GM12878 (cell line): ENCODE results near the gene FDX1. TPM values are rescaled to one million over a fixed set of nuclear protein-coding genes. Genes with fewer than 3 reads are reported as not detected.

ENCODE experiments used
- ATAC-seq: fragments of 200-7000 bp; cut with Tn5 transposase; 3 replicates; pipeline ENCODE4 v1.9.1; 2020; ENCODE audit warnings: mild to moderate bottlenecking, moderate library complexity
- BruUV-seq: library from RNA; stranded (reverse); fragments of 400-500 nt; replicated peaks from 2 replicates; lab custom pipeline; 2021; lab: Mats Ljungman, UMichigan
- CTCF ChIA-PET: fragments of 300-600 bp; sonication (Branson Sonifier 250); formaldehyde crosslinking; extraction: SDS; loops from one replicate; lab custom pipeline; 2021; ENCODE audit warnings: inconsistent platforms; lab: Yijun Ruan, JAX
- POLR2A ChIA-PET: fragments of 350-600 bp; formaldehyde crosslinking; extraction: SDS; loops from one replicate; lab custom pipeline; 2021; ENCODE audit warnings: inconsistent platforms; lab: Charles Lee
- RAD21 ChIA-PET: fragments of 300-600 bp; sonication (Branson Sonifier 250); formaldehyde crosslinking; loops from one replicate; lab custom pipeline; 2023; ENCODE audit warnings: antibody characterized with exemption; ENCODE audit not compliant: unreplicated experiment; lab: Charles Lee
- SMC1A ChIA-PET: fragments of 300-600 bp; sonication (Branson Sonifier 250); formaldehyde crosslinking; loops from one replicate; lab custom pipeline; 2023; ENCODE audit not compliant: unreplicated experiment, uncharacterized antibody; lab: Charles Lee
- DNase-seq: peaks from one replicate; pipeline ENCODE4 v3.0.0-alpha.2; 2011; ENCODE audit warnings: low read depth, low spot score
- FAIRE-seq: peaks from 3 replicates; lab custom pipeline; 2011; peaks lifted over from hg19 to GRCh38; lab: Jason Lieb, UNC
- H2AFZ ChIP-seq: 2 replicates; pipeline ENCODE4 v1.6.0; 2011; ENCODE audit warnings: low read depth, low read length, control low read depth; ENCODE audit not compliant: control insufficient read depth
- H3K27ac ChIP-seq: 2 replicates; pipeline ENCODE4 v1.5.1; 2011; ENCODE audit warnings: control low read depth; ENCODE audit not compliant: control insufficient read depth, insufficient read depth
- H3K27me3 ChIP-seq, 2 experiments: replicated peaks in 1 of 2; 2 replicates each; pipeline versions ENCODE4 v1.6.0 to v1.6.1; 2011; ENCODE audit warnings: low read length in 1 of 2; ENCODE audit not compliant: control insufficient read depth in 2 of 2, insufficient read depth in 2 of 2
- H3K36me3 ChIP-seq, 2 experiments: 2 replicates each; pipeline ENCODE4 v1.5.1; 2011; ENCODE audit warnings: low read length in 1 of 2; ENCODE audit not compliant: control insufficient read depth in 2 of 2, insufficient read depth in 2 of 2
- H3K4me1 ChIP-seq: 2 replicates; pipeline ENCODE4 v1.6.1; 2011; ENCODE audit warnings: mild to moderate bottlenecking, low read length, moderate library complexity, mixed read lengths; ENCODE audit not compliant: control insufficient read depth, insufficient read depth
- H3K4me2 ChIP-seq: 2 replicates; pipeline ENCODE4 v1.6.0; 2011; ENCODE audit warnings: control low read depth; ENCODE audit not compliant: control insufficient read depth, insufficient read depth
- H3K4me3 ChIP-seq: fragments of 200-600 bp; sonication (generic); 2 replicates; pipeline ENCODE4 v1.5.1; 2016
- H3K79me2 ChIP-seq: 2 replicates; pipeline ENCODE4 v1.6.0; 2011; ENCODE audit warnings: low read length; ENCODE audit not compliant: control insufficient read depth, insufficient read depth
- H3K9ac ChIP-seq: 2 replicates; pipeline ENCODE4 v1.8.0; 2011; ENCODE audit warnings: low read length, control low read depth, mixed read lengths; ENCODE audit not compliant: control insufficient read depth, insufficient read depth
- H3K9me3 ChIP-seq: replicated peaks from 3 replicates; pipeline ENCODE4 v1.5.1; 2011; ENCODE audit warnings: mild to moderate bottlenecking, low read length; ENCODE audit not compliant: control insufficient read depth, insufficient read depth
- H4K20me1 ChIP-seq: 2 replicates; pipeline ENCODE4 v1.6.0; 2011; ENCODE audit not compliant: control insufficient read depth, insufficient read depth
- BCL11A ChIP-seq: IDR thresholded peaks from 2 replicates; pipeline ENCODE4 v1.6.1; 2011; ENCODE audit warnings: low read depth, low read length
- BRCA1 ChIP-seq: IDR thresholded peaks from 2 replicates; pipeline ENCODE4 v1.6.1; 2011; ENCODE audit warnings: low read depth, low read length, improper control_type of control experiment
- EED ChIP-seq: sonication (generic); IDR thresholded peaks from 2 replicates; pipeline ENCODE4 v1.6.1; 2016; ENCODE audit warnings: antibody characterized with exemption, low read depth
- ETV6 ChIP-seq, 2 experiments: fragments of 450-650 bp in 1 of 2; IDR thresholded peaks in 1 of 2; conservative IDR thresholded peaks in 1 of 2; 2 replicates each; pipeline ENCODE4 v1.6.1; 2014; ENCODE audit warnings: antibody characterized with exemption in 1 of 2, borderline replicate concordance in 1 of 2, low read depth in 1 of 2, mild to moderate bottlenecking in 1 of 2, moderate library complexity in 1 of 2
- HDAC6 ChIP-seq: fragments of 200-600 bp; sonication (generic); IDR thresholded peaks from one replicate; pipeline ENCODE4 v1.8.0; 2017; ENCODE audit warnings: antibody characterized with exemption; ENCODE audit not compliant: unreplicated experiment
- IKZF2 ChIP-seq, 2 experiments: fragments of 450-650 bp; IDR thresholded peaks; 2 replicates each; pipeline ENCODE4 v1.6.1; 2017; ENCODE audit warnings: mild to moderate bottlenecking in 2 of 2, moderate library complexity in 2 of 2
- IRF4 ChIP-seq: IDR thresholded peaks from 2 replicates; pipeline ENCODE4 v1.6.1; 2011; ENCODE audit warnings: low read depth, low read length
- MTA2 ChIP-seq: fragments of 450-650 bp; IDR thresholded peaks from 2 replicates; pipeline ENCODE4 v1.6.1; 2016; ENCODE audit warnings: low read depth, mild to moderate bottlenecking, moderate library complexity
- NBN ChIP-seq: fragments of 450-650 bp; IDR thresholded peaks from 2 replicates; pipeline ENCODE4 v1.6.1; 2016
- NR2C1 ChIP-seq: fragments of 450-650 bp; IDR thresholded peaks from 2 replicates; pipeline ENCODE4 v1.6.1; 2017; ENCODE audit warnings: antibody characterized with exemption, mild to moderate bottlenecking, moderate library complexity
- PAX5 ChIP-seq: IDR thresholded peaks from 2 replicates; pipeline ENCODE4 v1.6.1; 2011; ENCODE audit warnings: low read depth, low read length, borderline replicate concordance
- POU2F2 ChIP-seq: IDR thresholded peaks from 3 replicates; pipeline ENCODE4 v1.6.1; 2011; ENCODE audit warnings: low read depth, mild to moderate bottlenecking, low read length, borderline replicate concordance
- RELA ChIP-seq: fragments of 450-650 bp; IDR thresholded peaks from 2 replicates; pipeline ENCODE4 v1.8.0; 2014; ENCODE audit warnings: borderline replicate concordance; ENCODE audit not compliant: partially characterized antibody
- SMARCA5 ChIP-seq: fragments of 450-650 bp; IDR thresholded peaks from 2 replicates; pipeline ENCODE4 v1.6.1; 2017; ENCODE audit warnings: mild to moderate bottlenecking
- SREBF1 ChIP-seq: IDR thresholded peaks from 2 replicates; pipeline ENCODE4 v1.6.1; 2012; ENCODE audit warnings: mild to moderate bottlenecking, low read length
- TAF1 ChIP-seq: IDR thresholded peaks from 2 replicates; pipeline ENCODE4 v1.6.1; 2011; ENCODE audit warnings: mild to moderate bottlenecking, low read depth, low read length, borderline replicate concordance
- WRNIP1 ChIP-seq: IDR thresholded peaks from 2 replicates; pipeline ENCODE4 v1.6.1; 2011; ENCODE audit warnings: low read depth, low read length, improper control_type of control experiment, borderline replicate concordance
- YBX1 ChIP-seq: fragments of 450-650 bp; IDR thresholded peaks from 2 replicates; pipeline ENCODE4 v1.6.1; 2016; ENCODE audit warnings: antibody characterized with exemption
- ZNF384 ChIP-seq: IDR thresholded peaks from 2 replicates; pipeline ENCODE4 v1.6.1; 2012; ENCODE audit warnings: low read depth, mild to moderate bottlenecking, low read length, improper control_type of control experiment, borderline replicate concordance
- ZNF622 ChIP-seq: fragments of 450-650 bp; IDR thresholded peaks from 2 replicates; pipeline ENCODE4 v1.6.1; 2017; ENCODE audit warnings: mild to moderate bottlenecking, inconsistent platforms
- WGBS: methylation state at CpG from one replicate; pipeline ENCODE4 v1.1.6; 2016; ENCODE audit warnings: low lambda C conversion rate; ENCODE audit not compliant: insufficient replicate concordance, insufficient coverage; ENCODE audit errors: missing lambda C conversion rate; 5-methylcytosine and 5-hydroxymethylcytosine counted together
- in situ Hi-C: fragments of 300-500 bp; cut with MboI; formaldehyde crosslinking; loops from 9 replicates; pipeline ENCODE4 v1.14.3; 2018; ENCODE audit warnings: mixed read lengths
- intact Hi-C: fragments of 100-400 bp; cut with micrococcal nuclease; formaldehyde crosslinking; loops from one replicate; pipeline ENCODE4 v1.14.2; 2022; ENCODE audit not compliant: unreplicated experiment
- polyA plus RNA-seq, 11 experiments: library from polyadenylated mRNA; depleted of rRNA in 4 of 11; unstranded in 6 of 11; stranded (reverse) in 5 of 11; fragments of >200 nt; fragmentation: Nextera tagmentation in 4 of 11; fragmentation: Illumina TruSeq in 1 of 11; extraction: Ambion mirVana in 4 of 11; extraction: Trizol in 1 of 11; gene quantifications; 1 replicate in 1 of 11; 2 replicates in 10 of 11; pipeline versions ENCODE4 v1.2.1 to v1.2.3, GENCODE V29; 2011 to 2016; ENCODE audit warnings: inconsistent platforms in 2 of 11, missing spikeins in 2 of 11, low read depth in 1 of 11
- total RNA-seq, 4 experiments: library from RNA; depleted of rRNA in 3 of 4; stranded (reverse); fragments of >200 nt in 3 of 4; fragmentation: Illumina TruSeq in 1 of 4; extraction: Trizol in 1 of 4; gene quantifications; 2 replicates each; pipeline versions ENCODE4 v1.2.1 to v1.2.3, GENCODE V29; 2013 to 2021

The FDX1 gene
- total and polyA plus RNA-seq, 10 of the 15 experiments (the other 5 are each of a cell fraction or from before 2014, with no cell fraction given), result 3.9 to 20.3 (median 8.1) TPM

- CTCF ChIA-PET, result no interaction called here
- 56% methylated on average over 2 of the region's 2 CpGs for WGBS
- in situ Hi-C loops, result no loop called here
Measured at GRCh38 chr11:110493346-110493745, 63.6 kb downstream of the FDX1 start.

More at GRCh38 chr11:110493346-110493745, 63.6 kb downstream of the FDX1 start:
- H3K79me2 ChIP-seq, result no peaks in the 10 kb centered on the region
- no peaks in the 10 kb centered on the region for H3K36me3 ChIP-seq
- no peak overlapping the region for H3K9ac ChIP-seq
- DNase-seq, result no peak
- 0 out of 4 replicates have a peak, but pooled peaks cover 0 to 4% of the 10 kb centered on the region in 2 experiments for H3K27me3 ChIP-seq
- no TSS peak for BruUV-seq
- no peak overlapping the region for H3K4me2 ChIP-seq
- no peaks in the 10 kb centered on the region for H3K4me1 ChIP-seq
- H3K9me3 ChIP-seq, result no peaks in the 10 kb centered on the region
- FAIRE-seq, result no peak
- intact Hi-C loops, result no loop called here
- no peak for TF ChIP-seq PAX5
- TF ChIP-seq ZNF384, result no peak
- no peak for TF ChIP-seq HDAC6
- no peak for TF ChIP-seq NBN
- no peak for TF ChIP-seq POU2F2
- TF ChIP-seq MTA2, result no peak
- TF ChIP-seq SMARCA5, result no peak
- no peak for TF ChIP-seq BRCA1
- TF ChIP-seq IKZF2 (IDR thresholded peaks at IDR 0.05), result no peak
- TF ChIP-seq ZNF622, result no peak
- TF ChIP-seq WRNIP1, result no peak
- TF ChIP-seq NR2C1, result no peak
- no peak for TF ChIP-seq YBX1
- no peak for TF ChIP-seq RELA
- TF ChIP-seq TAF1, result no peak
- no peak for TF ChIP-seq EED
- TF ChIP-seq ETV6 (conservative IDR thresholded peaks at IDR 0.05 in 1 of 2, IDR thresholded peaks at IDR 0.05 in 1 of 2; ENCODE audit: borderline replicate concordance in 1 of 2, low read depth in 1 of 2), result no peak
- TF ChIP-seq BCL11A, result no peak
- no peak for TF ChIP-seq IRF4
- no peak for TF ChIP-seq SREBF1
- no peak overlapping the region for H2AFZ ChIP-seq
- POLR2A ChIA-PET, result no interaction called here
- H3K27ac ChIP-seq, result no peak overlapping the region
- no peaks in the 10 kb centered on the region for H4K20me1 ChIP-seq
- ATAC-seq, result no peak
- H3K4me3 ChIP-seq, result no peak overlapping the region
- SMC1A ChIA-PET, result interaction anchor here (2.0 kb wide), 1 partner anchor 10 kb away, joined by 5 read pairs; no protein-coding TSS in a partner anchor
- RAD21 ChIA-PET, result interaction anchor here (0.6 kb wide), 1 partner anchor 510 kb away, joined by 3 read pairs; no protein-coding TSS in a partner anchor
